Ovary (tissue), 3 donors: ENCODE measurements around the gene HSPB7.

Source experiments
- CTCF ChIP-seq, 3 donors: fragments of 450-650 bp in 2 of 3; fragments of 200-600 bp in 1 of 3; IDR thresholded peaks; one replicate each; pipeline versions ENCODE4 v1.5.1 to v1.8.0; 2016 to 2022; ENCODE audit warnings: antibody characterized with exemption in 3 of 3, mild to moderate bottlenecking in 1 of 3
- EP300 ChIP-seq: sonication (generic); formaldehyde crosslinking; IDR thresholded peaks from one replicate; pipeline ENCODE4 v1.6.1; 2017; ENCODE audit warnings: antibody characterized with exemption
- POLR2A ChIP-seq: fragments of 450-650 bp; IDR thresholded peaks from one replicate; pipeline ENCODE4 v1.6.1; 2017; ENCODE audit warnings: antibody characterized with exemption, mild to moderate bottlenecking, moderate library complexity
- donor health status: DM: no; HTN: no; CAD: no.

GRCh38 chr1:16015491-16015890, 2.4 kb downstream of the HSPB7 start:
- TF ChIP-seq POLR2A, result no peak
- TF ChIP-seq CTCF (IDR thresholded peaks at IDR 0.05), result no peak
- no peak for TF ChIP-seq EP300
